Glutamatergic neuron (in vitro differentiated cells): ENCODE data around the gene SLC30A7. TPM values are rescaled to one million over a fixed set of nuclear protein-coding genes. Genes with fewer than 3 reads are reported as not detected.

Experiments
- DNase-seq: peaks from one replicate; pipeline ENCODE4 v3.0.0; 2022
- H3K27ac Mint-ChIP-seq: one replicate; pipeline ENCODE4 v1.8.0; 2020; ENCODE audit warnings: mild to moderate bottlenecking, mixed read lengths, inconsistent platforms; ENCODE audit not compliant: unreplicated experiment
- H3K27me3 Mint-ChIP-seq: one replicate; pipeline ENCODE4 v1.8.0; 2020; ENCODE audit warnings: mild to moderate bottlenecking, moderate library complexity, mixed read lengths, inconsistent platforms; ENCODE audit not compliant: unreplicated experiment
- H3K36me3 Mint-ChIP-seq: one replicate; pipeline ENCODE4 v1.8.0; 2020; ENCODE audit warnings: mild to moderate bottlenecking, mixed read lengths, inconsistent platforms; ENCODE audit not compliant: unreplicated experiment
- H3K4me1 Mint-ChIP-seq: one replicate; pipeline ENCODE4 v1.8.0; 2020; ENCODE audit warnings: mild to moderate bottlenecking, low read depth, mixed read lengths, inconsistent platforms; ENCODE audit not compliant: unreplicated experiment
- H3K4me3 Mint-ChIP-seq: one replicate; pipeline ENCODE4 v1.8.0; 2020; ENCODE audit warnings: mild to moderate bottlenecking, mixed read lengths, inconsistent platforms; ENCODE audit not compliant: unreplicated experiment
- H3K9me3 Mint-ChIP-seq: one replicate; pipeline ENCODE4 v1.8.0; 2020; ENCODE audit warnings: mild to moderate bottlenecking, moderate library complexity, mixed read lengths, inconsistent platforms; ENCODE audit not compliant: unreplicated experiment
- total RNA-seq: library from RNA; stranded (reverse); fragmentation: NEBNext Ultra II Directional; extraction: Animal tissue kit (Norgen Biotek cat#: 25700); gene quantifications from one replicate; pipeline ENCODE4 v1.2.1, GENCODE V29; 2021; ENCODE audit not compliant: unreplicated experiment
- TF ChIP-seq, protein P1 (sequence below): fragments of 200-600 bp; sonication (generic); IDR thresholded peaks from one replicate; pipeline ENCODE4 v1.5.0; 2021; ENCODE audit not compliant: partially characterized antibody, unreplicated experiment

Gene SLC30A7
- total RNA-seq, 1 donor from 2014 or later: 21.5 TPM

DNA sequence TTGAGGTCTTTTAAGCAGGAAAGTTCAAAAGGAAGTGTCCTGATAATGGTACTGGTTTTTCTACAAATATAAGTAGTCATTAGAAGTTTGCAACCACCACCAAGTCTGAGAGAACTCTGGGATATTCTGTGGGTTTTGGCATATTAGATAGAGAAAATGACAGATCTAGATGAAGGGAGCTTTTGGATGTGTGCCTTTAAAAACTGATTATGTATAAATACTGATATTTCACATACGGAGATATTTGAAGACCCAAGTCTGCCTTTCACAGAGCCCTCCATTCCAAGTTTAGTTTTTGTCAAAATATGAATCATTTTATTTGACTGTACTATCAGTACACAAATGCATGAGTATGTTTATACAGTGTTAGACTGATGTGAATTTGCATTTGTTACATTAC lies 81.0 kb downstream of the SLC30A7 start:
- H3K27ac Mint-ChIP-seq: no peak overlapping the region
- no peak for DNase-seq

GRCh38 chr1:100979631-100980030 lies 83.7 kb downstream of the SLC30A7 start:
- Mint-ChIP-seq H3K4me3 (no peak overlapping the region), H3K4me1 (no peaks in the 10 kb centered on the region)
- DNase-seq: no peak

More for the DNA sequence above, 81.0 kb downstream of the SLC30A7 start:
- Mint-ChIP-seq H3K9me3 (no peaks in the 10 kb centered on the region), H3K4me3 (no peak overlapping the region), H3K4me1 (peaks cover 2% of the 10 kb centered on the region), H3K27me3 (no peaks in the 10 kb centered on the region), H3K36me3 (no peaks in the 10 kb centered on the region)
- TF ChIP-seq, protein P1, sequence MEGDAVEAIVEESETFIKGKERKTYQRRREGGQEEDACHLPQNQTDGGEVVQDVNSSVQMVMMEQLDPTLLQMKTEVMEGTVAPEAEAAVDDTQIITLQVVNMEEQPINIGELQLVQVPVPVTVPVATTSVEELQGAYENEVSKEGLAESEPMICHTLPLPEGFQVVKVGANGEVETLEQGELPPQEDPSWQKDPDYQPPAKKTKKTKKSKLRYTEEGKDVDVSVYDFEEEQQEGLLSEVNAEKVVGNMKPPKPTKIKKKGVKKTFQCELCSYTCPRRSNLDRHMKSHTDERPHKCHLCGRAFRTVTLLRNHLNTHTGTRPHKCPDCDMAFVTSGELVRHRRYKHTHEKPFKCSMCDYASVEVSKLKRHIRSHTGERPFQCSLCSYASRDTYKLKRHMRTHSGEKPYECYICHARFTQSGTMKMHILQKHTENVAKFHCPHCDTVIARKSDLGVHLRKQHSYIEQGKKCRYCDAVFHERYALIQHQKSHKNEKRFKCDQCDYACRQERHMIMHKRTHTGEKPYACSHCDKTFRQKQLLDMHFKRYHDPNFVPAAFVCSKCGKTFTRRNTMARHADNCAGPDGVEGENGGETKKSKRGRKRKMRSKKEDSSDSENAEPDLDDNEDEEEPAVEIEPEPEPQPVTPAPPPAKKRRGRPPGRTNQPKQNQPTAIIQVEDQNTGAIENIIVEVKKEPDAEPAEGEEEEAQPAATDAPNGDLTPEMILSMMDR: no peak

DNA sequence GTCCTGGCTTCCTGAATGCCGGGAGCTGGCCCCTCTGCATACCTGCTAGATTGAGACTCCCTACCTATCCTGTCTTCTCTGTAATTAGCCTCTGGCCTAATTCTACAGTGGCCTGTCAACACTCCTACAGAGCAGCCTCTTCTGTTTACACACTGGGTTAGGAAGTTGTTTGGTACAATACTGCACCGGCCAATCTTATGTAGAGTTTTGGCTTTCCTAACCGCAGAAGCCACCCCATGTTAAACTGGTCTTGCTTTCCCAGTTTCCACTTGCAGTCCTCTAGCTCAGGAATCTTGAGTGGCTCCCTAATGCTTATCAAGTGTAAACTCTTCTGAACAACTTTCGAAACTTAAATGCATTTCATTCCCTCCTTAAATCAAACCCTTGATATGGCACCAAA lies 86.9 kb downstream of the SLC30A7 start:
- Mint-ChIP-seq H3K36me3 (no peaks in the 10 kb centered on the region), H3K27me3 (no peaks in the 10 kb centered on the region), H3K27ac (no peak overlapping the region), H3K4me3 (no peak overlapping the region), H3K4me1 (no peaks in the 10 kb centered on the region), H3K9me3 (peaks cover 1% of the 10 kb centered on the region)
- DNase-seq: no peak
- TF ChIP-seq, protein P1: no peak

More at GRCh38 chr1:100979631-100980030, 83.7 kb downstream of the SLC30A7 start:
- peak overlapping the region; percentile 9 for H3K27ac Mint-ChIP-seq
- H3K9me3 Mint-ChIP-seq: peaks cover 1% of the 10 kb centered on the region
- no peaks in the 10 kb centered on the region for H3K36me3 Mint-ChIP-seq
- TF ChIP-seq, protein P1: no peak
- H3K27me3 Mint-ChIP-seq: no peaks in the 10 kb centered on the region

DNA sequence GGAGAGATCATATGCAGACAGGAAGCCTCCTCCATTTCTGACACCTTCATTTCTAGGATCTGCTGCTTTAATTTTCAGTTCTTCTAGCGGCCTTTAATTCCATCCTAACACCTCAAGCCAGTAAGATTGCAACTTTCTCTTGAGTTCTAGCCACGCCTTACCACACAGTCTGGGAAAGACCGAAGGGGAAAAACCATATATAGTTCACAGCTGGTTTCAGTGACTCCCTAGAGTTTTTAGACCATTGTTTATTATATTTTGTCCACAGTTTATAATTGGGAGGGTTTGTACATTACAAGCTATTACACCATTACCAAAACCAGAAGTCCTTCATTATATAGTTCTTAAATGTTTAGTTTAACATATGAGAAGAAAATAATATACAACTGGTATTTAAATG lies 92.2 kb downstream of the SLC30A7 start:
- TF ChIP-seq, protein P1: no peak
- Mint-ChIP-seq H3K9me3 (peaks cover 1% of the 10 kb centered on the region), H3K4me1 (no peaks in the 10 kb centered on the region), H3K4me3 (no peak overlapping the region), H3K36me3 (no peaks in the 10 kb centered on the region), H3K27me3 (no peaks in the 10 kb centered on the region), H3K27ac (no peak overlapping the region)
- no peak for DNase-seq

- Mint-ChIP-seq H3K27ac (no peak overlapping the region), H3K4me1 (no peaks in the 10 kb centered on the region), H3K4me3 (no peak overlapping the region), H3K9me3 (no peaks in the 10 kb centered on the region), H3K27me3 (no peaks in the 10 kb centered on the region), H3K36me3 (no peaks in the 10 kb centered on the region)
- DNase-seq: no peak
- TF ChIP-seq, protein P1: no peak
Observed at GRCh38 chr1:100989306-100990077, 93.6 kb downstream of the SLC30A7 start.
